HG02798 (cell line): ENCODE measurements around the gene BRSK2.
"Not testable (repeated sequence)": the region's sequence is repeated elsewhere in the genome, so short reads cannot be mapped to it uniquely, and the experiment has no call there.

Experiments
- ATAC-seq: cut with Tn5 transposase; IDR thresholded peaks from one replicate; pipeline ENCODE4 v1.9.1; 2021; ENCODE audit warnings: mild to moderate bottlenecking; ENCODE audit not compliant: unreplicated experiment, poor library complexity

The BRSK2 gene

GRCh38 chr11:1405186-1406020 is 15.7 kb downstream of the BRSK2 start:
- no peak for ATAC-seq

GRCh38 chr11:1406571-1407485 is 17.1 kb downstream of the BRSK2 start:
- no peak for ATAC-seq

GRCh38 chr11:1407668-1408067 is 17.9 kb downstream of the BRSK2 start:
- no peak for ATAC-seq

- no peak for ATAC-seq
Measured at GRCh38 chr11:1408346-1408745, 18.6 kb downstream of the BRSK2 start.

- no peak for ATAC-seq
Measured at GRCh38 chr11:1409108-1409851, 19.5 kb downstream of the BRSK2 start.

- not testable (repeated sequence) for ATAC-seq
Measured at GRCh38 chr11:1409852-1410125, 20.1 kb downstream of the BRSK2 start.

GRCh38 chr11:1410366-1411291 is 20.9 kb downstream of the BRSK2 start:
- no peak for ATAC-seq

GRCh38 chr11:1411301-1411700 is 21.6 kb downstream of the BRSK2 start:
- ATAC-seq = no peak

GRCh38 chr11:1411739-1412138 is 22.0 kb downstream of the BRSK2 start:
- not testable (repeated sequence) for ATAC-seq

- ATAC-seq = no peak
Measured at GRCh38 chr11:1412377-1413095, 22.8 kb downstream of the BRSK2 start.

GRCh38 chr11:1414650-1415049 is 24.9 kb downstream of the BRSK2 start:
- no peak for ATAC-seq

- no peak for ATAC-seq
Measured at GRCh38 chr11:1415631-1416030, 25.9 kb downstream of the BRSK2 start.

GRCh38 chr11:1418192-1418795 is 28.6 kb downstream of the BRSK2 start:
- ATAC-seq = not testable (repeated sequence)

GRCh38 chr11:1419811-1420210 is 30.1 kb downstream of the BRSK2 start:
- ATAC-seq = no peak

GRCh38 chr11:1421291-1421690 is 31.6 kb downstream of the BRSK2 start:
- ATAC-seq = no peak

- ATAC-seq = no peak
Measured at GRCh38 chr11:1422481-1422880, 32.7 kb downstream of the BRSK2 start.

- no peak for ATAC-seq
Measured at GRCh38 chr11:1422981-1423380, 33.2 kb downstream of the BRSK2 start.

- not testable (repeated sequence) for ATAC-seq
Measured at GRCh38 chr11:1423406-1423805, 33.7 kb downstream of the BRSK2 start.

GRCh38 chr11:1425006-1425405 is 35.3 kb downstream of the BRSK2 start:
- no peak for ATAC-seq
